K562 (cell line): ENCODE data around the gene PCK1. TPM values are rescaled to one million over a fixed set of nuclear protein-coding genes. Genes with fewer than 3 reads are reported as not detected.

Experiments
- ATAC-seq: fragments of 200-7000 bp; cut with Tn5 transposase; 3 replicates; pipeline ENCODE4 v1.9.1; 2020; ENCODE audit warnings: moderate library complexity
- BruUV-seq: library from RNA; stranded (reverse); fragments of 400-500 nt; replicated peaks from 2 replicates; lab custom pipeline; 2021; lab: Mats Ljungman, UMichigan
- CTCF ChIA-PET: fragments of 300-600 bp; formaldehyde crosslinking; extraction: SDS; loops from one replicate; lab custom pipeline; 2021; ENCODE audit warnings: low intra/inter-chr PET ratio; lab: Yijun Ruan, JAX
- POLR2A ChIA-PET: fragments of 300-600, 350-650 bp; sonication (Branson Sonifier 250); formaldehyde crosslinking; extraction: SDS; loops from one replicate; lab custom pipeline; 2021; ENCODE audit warnings: antibody characterized with exemption, inconsistent platforms; lab: Yijun Ruan, JAX
- DNase-seq, 4 experiments: peaks; one replicate each; pipeline versions ENCODE4 v3.0.0 to v3.0.0-alpha.2; 2011 to 2018; ENCODE audit warnings: low spot score in 3 of 4, mixed read lengths in 3 of 4; ENCODE audit errors: extremely low read depth in 1 of 4
- FAIRE-seq: peaks from 2 replicates; lab custom pipeline; 2011; peaks lifted over from hg19 to GRCh38; lab: Jason Lieb, UNC
- H2AFZ ChIP-seq: 2 replicates; pipeline ENCODE4 v1.6.0; 2011; ENCODE audit warnings: low read depth, low read length, control low read depth, inconsistent platforms
- H3K27ac ChIP-seq: fragments of 200-600 bp; 3 replicates; pipeline ENCODE4 v1.8.0; 2011; ENCODE audit warnings: low read depth, mild to moderate bottlenecking, control low read depth, inconsistent platforms, low read length, moderate library complexity, mixed read lengths; ENCODE audit errors: extremely low read depth
- H3K27me3 ChIP-seq, 2 experiments: fragments of 300-600 bp in 1 of 2; 2 replicates in 1 of 2; 3 replicates in 1 of 2; pipeline versions ENCODE4 v1.6.0 to v1.8.0; 2011; ENCODE audit warnings: inconsistent platforms in 2 of 2, low read length in 2 of 2, mild to moderate bottlenecking in 1 of 2, mixed read lengths in 1 of 2, moderate library complexity in 1 of 2; ENCODE audit not compliant: control insufficient read depth in 2 of 2, insufficient read depth in 2 of 2
- H3K36me3 ChIP-seq: fragments of 300-600 bp; 3 replicates; pipeline ENCODE4 v1.8.0; 2011; ENCODE audit warnings: mild to moderate bottlenecking, low read length, inconsistent platforms; ENCODE audit not compliant: control insufficient read depth, insufficient read depth
- H3K4me1 ChIP-seq, 2 experiments: fragments of 200-600 bp in 1 of 2; replicated peaks in 1 of 2; 2 replicates in 1 of 2; 3 replicates in 1 of 2; pipeline versions ENCODE4 v1.5.1 to v1.8.0; 2011; ENCODE audit warnings: inconsistent platforms in 2 of 2, low read length in 2 of 2, mild to moderate bottlenecking in 1 of 2, mixed read lengths in 1 of 2, moderate library complexity in 1 of 2; ENCODE audit not compliant: control insufficient read depth in 2 of 2, insufficient read depth in 2 of 2
- H3K4me2 ChIP-seq: 2 replicates; pipeline ENCODE4 v1.6.1; 2011; ENCODE audit warnings: low read length, control low read depth, inconsistent platforms, mixed read lengths; ENCODE audit not compliant: insufficient read depth
- H3K4me3 ChIP-seq: fragments of 200-600 bp; sonication (generic), shearing (Covaris generic); 2 replicates; pipeline ENCODE4 v1.5.1; 2016; ENCODE audit warnings: control low read depth, inconsistent platforms
- H3K79me2 ChIP-seq: fragments of 200-600 bp; 3 replicates; pipeline ENCODE4 v1.8.0; 2011; ENCODE audit warnings: low read length, inconsistent platforms; ENCODE audit not compliant: control insufficient read depth, insufficient read depth
- H3K9ac ChIP-seq, 2 experiments: 2 replicates each; pipeline versions ENCODE4 v1.6.0 to v1.6.1; 2011; ENCODE audit warnings: low read depth in 2 of 2, low read length in 2 of 2, control low read depth in 1 of 2, inconsistent platforms in 1 of 2, mild to moderate bottlenecking in 1 of 2, mixed read lengths in 1 of 2; ENCODE audit not compliant: insufficient read depth in 1 of 2
- H3K9me1 ChIP-seq: one replicate; pipeline ENCODE4 v1.6.0; 2011; ENCODE audit warnings: inconsistent platforms, mild to moderate bottlenecking, low read length, moderate library complexity; ENCODE audit not compliant: control insufficient read depth, insufficient read depth
- H3K9me3 ChIP-seq: replicated peaks from 2 replicates; pipeline ENCODE4 v1.5.1; 2011; ENCODE audit warnings: low read depth, low read length, inconsistent platforms; ENCODE audit not compliant: control insufficient read depth, insufficient read depth
- H4K20me1 ChIP-seq: replicated peaks from 2 replicates; pipeline ENCODE4 v1.6.1; 2011; ENCODE audit warnings: low read length, inconsistent platforms, mixed read lengths; ENCODE audit not compliant: control insufficient read depth, insufficient read depth
- BCOR ChIP-seq: fragments of 450-650 bp; IDR thresholded peaks from 2 replicates; pipeline ENCODE4 v1.6.1; 2016
- BDP1 ChIP-seq: IDR thresholded peaks from 3 replicates; pipeline ENCODE4 v1.6.1; 2011; ENCODE audit not compliant: insufficient read length, insufficient read depth
- GATA2 ChIP-seq: sonication (generic); formaldehyde crosslinking; IDR thresholded peaks from 2 replicates; pipeline ENCODE4 v1.4.0; 2020; ENCODE audit warnings: mild to moderate bottlenecking, missing genetic modification reagents
- GATAD2B ChIP-seq: fragments of 450-650 bp; IDR thresholded peaks from 2 replicates; pipeline ENCODE4 v1.6.1; 2017; ENCODE audit warnings: mild to moderate bottlenecking, borderline replicate concordance
- HMG20B ChIP-seq: fragments of 250-450 bp; sonication (Bioruptor Pico); IDR thresholded peaks from 2 replicates; pipeline ENCODE4 v1.5.0; 2021; ENCODE audit warnings: mild to moderate bottlenecking
- KHSRP ChIP-seq: fragments of 450-650 bp; IDR thresholded peaks from 2 replicates; pipeline ENCODE4 v1.6.1; 2017
- SFPQ ChIP-seq: fragments of 200-400 bp; formaldehyde crosslinking; IDR thresholded peaks from 2 replicates; pipeline ENCODE4 v1.6.1; 2017; ENCODE audit warnings: mild to moderate bottlenecking, low read depth, low read length, moderate library complexity
- U2AF2 ChIP-seq: fragments of 200-400 bp; formaldehyde crosslinking; optimal IDR thresholded peaks from 2 replicates; pipeline ENCODE3; 2017; ENCODE audit warnings: low read depth, mild to moderate bottlenecking, low read length
- ZFPM2 ChIP-seq: fragments of 250-450 bp; sonication (Bioruptor Pico); IDR thresholded peaks from 2 replicates; pipeline ENCODE4 v1.5.1; 2022; ENCODE audit warnings: mild to moderate bottlenecking
- ZKSCAN8 ChIP-seq: fragments of 200-800 bp; sonication (Bioruptor generic); IDR thresholded peaks from 2 replicates; pipeline ENCODE4 v1.6.1; 2016; ENCODE audit warnings: missing genetic modification characterization, missing compliant biosample characterization
- WGBS: fragments of 100-300 bp; shearing (Covaris generic); methylation state at CpG from one replicate; pipeline ENCODE4 v1.1.6; 2016; ENCODE audit warnings: low coverage, mixed read lengths; ENCODE audit not compliant: insufficient coverage; ENCODE audit errors: missing lambda C conversion rate; 5-methylcytosine and 5-hydroxymethylcytosine counted together
- in situ Hi-C: fragments of 300-500 bp; cut with MboI; formaldehyde crosslinking; loops from 4 replicates; pipeline ENCODE4 v1.15.0; 2018; ENCODE audit warnings: inconsistent platforms, mixed read lengths
- intact Hi-C: fragments of 100-400 bp; cut with micrococcal nuclease; formaldehyde crosslinking; loops from 2 replicates; pipeline ENCODE4 v1.14.2; 2022
- polyA plus RNA-seq, 8 experiments: library from polyadenylated mRNA; depleted of rRNA in 4 of 8; stranded (reverse) in 5 of 8; unstranded in 3 of 8; fragments of >200 nt; fragmentation: Nextera tagmentation in 2 of 8; fragmentation: Illumina TruSeq in 1 of 8; extraction: Ambion mirVana in 2 of 8; extraction: Trizol in 1 of 8; gene quantifications; 2 replicates each; pipeline versions ENCODE4 v1.2.1 to v1.2.3, GENCODE V29; 2011 to 2014; ENCODE audit warnings: inconsistent platforms in 1 of 8, missing spikeins in 1 of 8
- total RNA-seq, 7 experiments: library from RNA; depleted of rRNA in 6 of 7; stranded (reverse); fragments of >200 nt in 6 of 7; fragmentation: Illumina TruSeq in 2 of 7; extraction: Trizol in 2 of 7; gene quantifications; 2 replicates each; pipeline versions ENCODE4 v1.2.1 to v1.2.3, GENCODE V29; 2011 to 2021; ENCODE audit warnings: low replicate concordance in 1 of 7
- TF ChIP-seq, protein P1 (sequence below): fragments of 450-650 bp; formaldehyde crosslinking; IDR thresholded peaks from 2 replicates; pipeline ENCODE4 v1.4.0; 2022; ENCODE audit warnings: missing genetic modification characterization
- TF ChIP-seq, protein P2 (sequence below): sonication (generic); IDR thresholded peaks from 2 replicates; pipeline ENCODE4 v1.6.1; 2016
- TF ChIP-seq, protein P3 (sequence below): sonication (generic); formaldehyde crosslinking; IDR thresholded peaks from 2 replicates; pipeline ENCODE4 v1.8.0; 2023; ENCODE audit warnings: missing genetic modification reagents, mild to moderate bottlenecking, borderline replicate concordance

The PCK1 gene
- total and polyA plus RNA-seq, 9 of the 15 experiments (the other 6 are each of a cell fraction or from before 2014, with no cell fraction given): 0.05 to 0.73 (median 0.15) TPM

DNA sequence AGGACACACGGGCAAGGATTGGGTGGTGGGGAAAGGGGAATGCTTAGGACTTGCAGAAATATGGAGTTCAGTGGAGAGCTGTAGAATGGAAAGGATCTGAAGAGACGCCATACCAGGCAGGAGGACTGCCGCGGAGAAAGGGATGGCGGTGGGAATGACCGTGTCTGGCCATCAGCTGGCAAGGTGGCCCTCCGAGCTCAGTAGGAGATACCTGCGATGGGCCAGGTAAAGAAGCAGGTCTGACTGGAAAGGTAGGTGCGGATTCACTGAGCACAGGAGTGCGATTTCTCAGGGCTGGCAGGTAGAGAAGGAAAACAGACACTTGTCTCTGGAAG is 26.0 kb downstream of the PCK1 start:
- H3K4me1 ChIP-seq: peaks cover 17 to 46% of the 10 kb centered on the region in 2 experiments; a peak in 4 of 5 replicates
- intact Hi-C loops: no loop called here
- no peak for ATAC-seq
- peaks cover 3% of the 10 kb centered on the region; the same call in 1 of the 2 replicates for H3K9me3 ChIP-seq
- CTCF ChIA-PET: interaction anchor here (0.5 kb wide), 1 partner anchor 205 kb away, joined by 3 read pairs; no protein-coding TSS in a partner anchor
- no peak overlapping the region for H3K27ac ChIP-seq
- FAIRE-seq: no peak
- in situ Hi-C loops: no loop called here
- H3K79me2 ChIP-seq: no peaks in the 10 kb centered on the region
- H3K27me3 ChIP-seq: peaks cover 5 to 24% of the 10 kb centered on the region in 2 experiments; a peak in 3 of 5 replicates
- no peaks in the 10 kb centered on the region for H3K9me1 ChIP-seq
- no TSS peak for BruUV-seq
- no peak overlapping the region for H3K9ac ChIP-seq
- H3K4me3 ChIP-seq: no peak overlapping the region
- POLR2A ChIA-PET: interaction anchor here (0.6 to 0.9 kb wide), 2 partner anchors 9 to 26 kb away, joined by 3 to 6 read pairs; partner anchors contain the start of gene PCK1
- no peak overlapping the region for H2AFZ ChIP-seq
- 50% methylated on average over 10 of the region's 10 CpGs for WGBS
- no peak for DNase-seq
- no peak overlapping the region for H3K4me2 ChIP-seq
- H4K20me1 ChIP-seq: no peaks in the 10 kb centered on the region
- H3K36me3 ChIP-seq: no peaks in the 10 kb centered on the region
- TF ChIP-seq, protein P1, sequence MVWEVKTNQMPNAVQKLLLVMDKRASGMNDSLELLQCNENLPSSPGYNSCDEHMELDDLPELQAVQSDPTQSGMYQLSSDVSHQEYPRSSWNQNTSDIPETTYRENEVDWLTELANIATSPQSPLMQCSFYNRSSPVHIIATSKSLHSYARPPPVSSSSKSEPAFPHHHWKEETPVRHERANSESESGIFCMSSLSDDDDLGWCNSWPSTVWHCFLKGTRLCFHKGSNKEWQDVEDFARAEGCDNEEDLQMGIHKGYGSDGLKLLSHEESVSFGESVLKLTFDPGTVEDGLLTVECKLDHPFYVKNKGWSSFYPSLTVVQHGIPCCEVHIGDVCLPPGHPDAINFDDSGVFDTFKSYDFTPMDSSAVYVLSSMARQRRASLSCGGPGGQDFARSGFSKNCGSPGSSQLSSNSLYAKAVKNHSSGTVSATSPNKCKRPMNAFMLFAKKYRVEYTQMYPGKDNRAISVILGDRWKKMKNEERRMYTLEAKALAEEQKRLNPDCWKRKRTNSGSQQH (CRISPR knock-in tag): no peak
- TF ChIP-seq GATAD2B (no peak), SFPQ (no peak), ZKSCAN8 (CRISPR knock-in tag) (no peak), KHSRP (no peak), BCOR (no peak), HMG20B (CRISPR knock-in tag) (no peak), GATA2 (CRISPR knock-in tag) (no peak), ZFPM2 (CRISPR knock-in tag) (no peak), U2AF2 (no peak), BDP1 (no peak)
- TF ChIP-seq, protein P2, sequence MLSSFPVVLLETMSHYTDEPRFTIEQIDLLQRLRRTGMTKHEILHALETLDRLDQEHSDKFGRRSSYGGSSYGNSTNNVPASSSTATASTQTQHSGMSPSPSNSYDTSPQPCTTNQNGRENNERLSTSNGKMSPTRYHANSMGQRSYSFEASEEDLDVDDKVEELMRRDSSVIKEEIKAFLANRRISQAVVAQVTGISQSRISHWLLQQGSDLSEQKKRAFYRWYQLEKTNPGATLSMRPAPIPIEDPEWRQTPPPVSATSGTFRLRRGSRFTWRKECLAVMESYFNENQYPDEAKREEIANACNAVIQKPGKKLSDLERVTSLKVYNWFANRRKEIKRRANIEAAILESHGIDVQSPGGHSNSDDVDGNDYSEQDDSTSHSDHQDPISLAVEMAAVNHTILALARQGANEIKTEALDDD: no peak
- TF ChIP-seq, protein P3, sequence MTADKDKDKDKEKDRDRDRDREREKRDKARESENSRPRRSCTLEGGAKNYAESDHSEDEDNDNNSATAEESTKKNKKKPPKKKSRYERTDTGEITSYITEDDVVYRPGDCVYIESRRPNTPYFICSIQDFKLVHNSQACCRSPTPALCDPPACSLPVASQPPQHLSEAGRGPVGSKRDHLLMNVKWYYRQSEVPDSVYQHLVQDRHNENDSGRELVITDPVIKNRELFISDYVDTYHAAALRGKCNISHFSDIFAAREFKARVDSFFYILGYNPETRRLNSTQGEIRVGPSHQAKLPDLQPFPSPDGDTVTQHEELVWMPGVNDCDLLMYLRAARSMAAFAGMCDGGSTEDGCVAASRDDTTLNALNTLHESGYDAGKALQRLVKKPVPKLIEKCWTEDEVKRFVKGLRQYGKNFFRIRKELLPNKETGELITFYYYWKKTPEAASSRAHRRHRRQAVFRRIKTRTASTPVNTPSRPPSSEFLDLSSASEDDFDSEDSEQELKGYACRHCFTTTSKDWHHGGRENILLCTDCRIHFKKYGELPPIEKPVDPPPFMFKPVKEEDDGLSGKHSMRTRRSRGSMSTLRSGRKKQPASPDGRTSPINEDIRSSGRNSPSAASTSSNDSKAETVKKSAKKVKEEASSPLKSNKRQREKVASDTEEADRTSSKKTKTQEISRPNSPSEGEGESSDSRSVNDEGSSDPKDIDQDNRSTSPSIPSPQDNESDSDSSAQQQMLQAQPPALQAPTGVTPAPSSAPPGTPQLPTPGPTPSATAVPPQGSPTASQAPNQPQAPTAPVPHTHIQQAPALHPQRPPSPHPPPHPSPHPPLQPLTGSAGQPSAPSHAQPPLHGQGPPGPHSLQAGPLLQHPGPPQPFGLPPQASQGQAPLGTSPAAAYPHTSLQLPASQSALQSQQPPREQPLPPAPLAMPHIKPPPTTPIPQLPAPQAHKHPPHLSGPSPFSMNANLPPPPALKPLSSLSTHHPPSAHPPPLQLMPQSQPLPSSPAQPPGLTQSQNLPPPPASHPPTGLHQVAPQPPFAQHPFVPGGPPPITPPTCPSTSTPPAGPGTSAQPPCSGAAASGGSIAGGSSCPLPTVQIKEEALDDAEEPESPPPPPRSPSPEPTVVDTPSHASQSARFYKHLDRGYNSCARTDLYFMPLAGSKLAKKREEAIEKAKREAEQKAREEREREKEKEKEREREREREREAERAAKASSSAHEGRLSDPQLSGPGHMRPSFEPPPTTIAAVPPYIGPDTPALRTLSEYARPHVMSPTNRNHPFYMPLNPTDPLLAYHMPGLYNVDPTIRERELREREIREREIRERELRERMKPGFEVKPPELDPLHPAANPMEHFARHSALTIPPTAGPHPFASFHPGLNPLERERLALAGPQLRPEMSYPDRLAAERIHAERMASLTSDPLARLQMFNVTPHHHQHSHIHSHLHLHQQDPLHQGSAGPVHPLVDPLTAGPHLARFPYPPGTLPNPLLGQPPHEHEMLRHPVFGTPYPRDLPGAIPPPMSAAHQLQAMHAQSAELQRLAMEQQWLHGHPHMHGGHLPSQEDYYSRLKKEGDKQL: no peak
